Lower leg skin (tissue), 3 donors: ENCODE results near the gene ABCB9.

Experiments
- CTCF ChIP-seq, 3 donors: fragments of 450-650 bp; IDR thresholded peaks; one replicate each; pipeline ENCODE4 v1.5.1; 2016; ENCODE audit warnings: antibody characterized with exemption in 3 of 3, mild to moderate bottlenecking in 3 of 3, moderate library complexity in 2 of 3
- POLR2A ChIP-seq, 2 donors: fragments of 450-650 bp; IDR thresholded peaks; one replicate each; pipeline ENCODE4 v1.6.1; 2016 to 2017; ENCODE audit warnings: antibody characterized with exemption in 2 of 2, mild to moderate bottlenecking in 1 of 2, moderate library complexity in 1 of 2

GRCh38 chr12:122990961-122991622 is 24.8 kb upstream of the ABCB9 start:
- TF ChIP-seq CTCF (IDR thresholded peaks at IDR 0.05) (no peak), POLR2A (IDR thresholded peaks at IDR 0.05) (no peak)
